Measurements from ENCODE around the gene PCK2.
A peak's percentile ranks its signal among the peaks of the same experiment; 100 is the strongest.

PCK2 gene

DNA sequence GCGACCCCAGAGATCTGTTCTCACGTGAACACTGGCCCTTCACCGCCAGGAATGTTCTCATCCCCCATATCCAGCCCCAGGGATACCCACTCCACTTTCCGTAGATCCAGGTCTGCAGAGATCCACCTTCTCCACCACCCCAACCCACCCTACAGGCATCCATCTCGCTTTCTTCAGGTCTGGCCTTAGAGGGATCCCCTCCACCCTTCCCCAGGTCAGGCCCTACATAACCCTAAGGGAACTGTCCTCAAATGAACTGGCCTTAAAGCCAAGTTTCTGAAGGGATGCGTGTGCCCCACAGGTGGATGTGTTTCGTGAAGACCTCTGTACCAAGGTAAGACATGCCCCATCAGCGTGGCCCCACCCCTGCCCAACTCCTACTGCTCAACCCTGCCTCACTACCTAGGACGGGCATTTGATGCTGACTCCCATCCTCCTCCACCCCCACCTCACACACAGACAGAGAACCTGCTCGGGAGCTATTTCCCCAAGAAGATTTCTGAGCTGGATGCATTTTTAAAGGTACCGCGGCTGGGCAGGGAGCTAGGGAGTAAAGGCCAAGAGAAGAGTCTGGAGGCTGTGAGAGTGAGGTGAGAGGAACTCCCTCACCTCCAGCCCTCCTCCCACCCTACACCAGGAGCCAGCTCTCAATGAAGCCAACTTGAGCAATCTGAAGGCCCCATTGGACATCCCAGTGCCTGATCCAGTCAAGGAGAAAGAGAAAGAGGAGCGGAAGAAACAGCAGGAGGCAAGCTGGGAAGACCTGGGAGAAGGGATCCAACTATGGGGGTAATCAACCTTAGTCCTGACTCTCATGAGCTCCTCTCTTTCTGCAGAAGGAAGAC, 42.8 kb downstream of the PCK2 start:
- Histone ChIP-seq H3K79me2 (ENCODE audit: low read length) (peaks cover 43% of the 10 kb centered on the region), H3K9me2 (replicated peaks; ENCODE audit: insufficient read depth, low read length) (no peaks in the 10 kb centered on the region), H3K36me3 (replicated peaks; ENCODE audit: insufficient read depth, low read length) (0 out of 2 replicates have a peak, but pooled peaks cover 2% of the 10 kb centered on the region), H3K4me1 (ENCODE audit: low read length) (peaks cover 11% of the 10 kb centered on the region; the same call in 1 of the 2 replicates), H3F3A (ENCODE audit: insufficient read depth, low read length) (peaks cover 5% of the 10 kb centered on the region), H3K27me3 (replicated peaks; ENCODE audit: insufficient read depth, low read length) (no peaks in the 10 kb centered on the region), H3K4me3 (ENCODE audit: low read length) (peak overlapping the region; percentile 74), H3K9ac (ENCODE audit: low read length) (peak overlapping the region; percentile 81; the same call in 1 of the 2 replicates), H3K9me3 (replicated peaks; ENCODE audit: insufficient read depth, low read length) (no peaks in the 10 kb centered on the region), H4K20me1 (ENCODE audit: insufficient read depth, low read length) (no peaks in the 10 kb centered on the region), H3K27ac (ENCODE audit: low read length) (peak overlapping the region; percentile 35; the same call in 1 of the 2 replicates), H2AFZ (ENCODE audit: low read length) (no peak overlapping the region), H3K4me2 (ENCODE audit: low read depth, low read length) (peak overlapping the region; percentile 76)
- TF ChIP-seq, protein P1, sequence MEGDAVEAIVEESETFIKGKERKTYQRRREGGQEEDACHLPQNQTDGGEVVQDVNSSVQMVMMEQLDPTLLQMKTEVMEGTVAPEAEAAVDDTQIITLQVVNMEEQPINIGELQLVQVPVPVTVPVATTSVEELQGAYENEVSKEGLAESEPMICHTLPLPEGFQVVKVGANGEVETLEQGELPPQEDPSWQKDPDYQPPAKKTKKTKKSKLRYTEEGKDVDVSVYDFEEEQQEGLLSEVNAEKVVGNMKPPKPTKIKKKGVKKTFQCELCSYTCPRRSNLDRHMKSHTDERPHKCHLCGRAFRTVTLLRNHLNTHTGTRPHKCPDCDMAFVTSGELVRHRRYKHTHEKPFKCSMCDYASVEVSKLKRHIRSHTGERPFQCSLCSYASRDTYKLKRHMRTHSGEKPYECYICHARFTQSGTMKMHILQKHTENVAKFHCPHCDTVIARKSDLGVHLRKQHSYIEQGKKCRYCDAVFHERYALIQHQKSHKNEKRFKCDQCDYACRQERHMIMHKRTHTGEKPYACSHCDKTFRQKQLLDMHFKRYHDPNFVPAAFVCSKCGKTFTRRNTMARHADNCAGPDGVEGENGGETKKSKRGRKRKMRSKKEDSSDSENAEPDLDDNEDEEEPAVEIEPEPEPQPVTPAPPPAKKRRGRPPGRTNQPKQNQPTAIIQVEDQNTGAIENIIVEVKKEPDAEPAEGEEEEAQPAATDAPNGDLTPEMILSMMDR (IDR thresholded peaks at IDR 0.05; ENCODE audit: low read length) = no peak
- TF ChIP-seq EZH2phosphoT487 (IDR thresholded peaks at IDR 0.05; ENCODE audit: low read length) (no peak), EZH2 (optimal IDR thresholded peaks at IDR 0.05; ENCODE audit: low read depth, low read length) (no peak)
- DNase-seq = no peak

DNA sequence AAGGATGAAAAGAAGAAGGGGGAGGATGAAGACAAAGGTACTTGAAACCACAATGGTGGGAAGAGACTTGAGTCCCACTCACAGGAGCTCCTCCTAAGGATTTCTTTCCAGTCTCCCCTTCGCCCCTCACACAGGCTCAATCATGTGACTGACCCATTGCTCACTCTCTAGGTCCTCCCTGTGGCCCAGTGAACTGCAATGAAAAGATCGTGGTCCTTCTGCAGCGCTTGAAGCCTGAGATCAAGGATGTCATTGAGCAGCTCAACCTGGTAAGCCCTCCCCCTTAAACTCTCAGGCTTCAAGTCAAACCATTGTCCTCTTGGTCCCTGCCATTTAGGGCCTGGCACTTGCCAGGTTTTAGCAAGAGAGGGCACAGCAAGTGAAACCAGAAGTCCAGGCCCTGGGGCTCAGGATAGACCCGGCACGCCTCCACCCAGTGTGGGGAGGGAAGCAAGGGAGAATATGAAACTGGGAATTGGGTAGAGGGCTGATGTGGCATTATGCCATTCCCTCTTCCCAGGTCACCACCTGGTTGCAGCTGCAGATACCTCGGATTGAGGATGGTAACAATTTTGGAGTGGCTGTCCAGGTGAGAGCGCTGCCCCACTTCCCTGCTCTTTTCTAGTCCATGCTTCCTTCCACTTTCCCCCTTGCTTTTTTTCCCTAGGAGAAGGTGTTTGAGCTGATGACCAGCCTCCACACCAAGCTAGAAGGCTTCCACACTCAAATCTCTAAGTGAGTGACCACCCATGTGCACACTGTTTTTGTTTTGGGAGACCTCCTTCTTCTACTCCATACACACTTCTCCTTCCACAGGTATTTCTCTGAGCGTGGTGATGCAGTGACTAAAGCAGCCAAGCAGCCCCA, 43.7 kb downstream of the PCK2 start:
- no peak overlapping the region for H3K27ac ChIP-seq (ENCODE audit: low read length)
- DNase-seq = no peak
- H3K79me2 ChIP-seq (ENCODE audit: low read length) = peaks cover 43% of the 10 kb centered on the region
- no peaks in the 10 kb centered on the region for H4K20me1 ChIP-seq (ENCODE audit: insufficient read depth, low read length)
- 0 out of 2 replicates have a peak, but pooled peaks cover 2% of the 10 kb centered on the region for H3K36me3 ChIP-seq (replicated peaks; ENCODE audit: insufficient read depth, low read length)
- H3K27me3 ChIP-seq (replicated peaks; ENCODE audit: insufficient read depth, low read length) = no peaks in the 10 kb centered on the region
- H2AFZ ChIP-seq (ENCODE audit: low read length) = no peak overlapping the region
- H3F3A ChIP-seq (ENCODE audit: insufficient read depth, low read length) = peaks cover 8% of the 10 kb centered on the region
- H3K9ac ChIP-seq (ENCODE audit: low read length) = no peak overlapping the region
- H3K4me1 ChIP-seq (ENCODE audit: low read length) = peaks cover 11% of the 10 kb centered on the region; the same call in 1 of the 2 replicates
- no peaks in the 10 kb centered on the region for H3K9me2 ChIP-seq (replicated peaks; ENCODE audit: insufficient read depth, low read length)
- no peak for TF ChIP-seq EZH2phosphoT487 (IDR thresholded peaks at IDR 0.05; ENCODE audit: low read length)
- TF ChIP-seq, protein P1 (IDR thresholded peaks at IDR 0.05; ENCODE audit: low read length) = no peak
- no peak for TF ChIP-seq EZH2 (optimal IDR thresholded peaks at IDR 0.05; ENCODE audit: low read depth, low read length)
- H3K4me3 ChIP-seq (ENCODE audit: low read length) = no peak overlapping the region
- H3K9me3 ChIP-seq (replicated peaks; ENCODE audit: insufficient read depth, low read length) = no peaks in the 10 kb centered on the region
- peak overlapping the region; percentile 76; the same call in 1 of the 2 replicates for H3K4me2 ChIP-seq (ENCODE audit: low read depth, low read length)

DNA sequence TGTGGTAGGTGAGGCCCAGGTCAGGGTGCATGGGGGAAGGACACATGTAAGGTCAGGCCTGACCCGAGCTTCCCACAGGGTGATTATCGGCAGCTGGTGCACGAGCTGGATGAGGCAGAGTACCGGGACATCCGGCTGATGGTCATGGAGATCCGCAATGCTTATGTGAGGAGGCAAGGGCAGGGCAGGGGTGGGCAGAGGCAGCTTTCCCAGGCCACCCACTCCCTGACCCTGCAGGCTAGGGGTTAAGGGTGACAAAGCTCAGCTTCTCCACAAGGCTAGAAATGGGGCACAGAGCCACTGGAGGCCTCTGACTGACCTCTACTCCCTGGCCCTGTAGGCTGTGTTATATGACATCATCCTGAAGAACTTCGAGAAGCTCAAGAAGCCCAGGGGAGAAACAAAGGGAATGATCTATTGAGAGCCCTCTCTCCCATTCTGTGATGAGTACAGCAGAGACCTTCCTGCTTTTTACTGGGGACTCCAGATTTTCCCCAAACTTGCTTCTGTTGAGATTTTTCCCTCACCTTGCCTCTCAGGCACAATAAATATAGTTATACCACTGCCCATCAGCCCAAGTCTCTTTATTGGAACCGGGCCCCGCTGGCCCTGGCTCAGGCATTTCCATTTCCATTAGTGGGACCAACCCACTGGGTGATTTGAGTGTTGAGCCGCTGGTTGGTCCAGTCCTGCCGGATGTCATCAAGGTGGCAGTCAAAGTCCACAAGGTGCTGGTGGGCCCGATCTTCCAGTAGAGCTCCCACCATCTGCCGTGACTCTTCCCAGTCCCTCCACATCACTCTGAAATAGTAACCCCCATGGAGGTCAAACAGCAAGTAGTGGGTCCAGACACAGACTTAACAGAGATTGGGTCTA, 44.5 kb downstream of the PCK2 start:
- no peak overlapping the region for H3K4me3 ChIP-seq (ENCODE audit: low read length)
- H3K4me2 ChIP-seq (ENCODE audit: low read depth, low read length) = no peak overlapping the region
- H3K9me3 ChIP-seq (replicated peaks; ENCODE audit: insufficient read depth, low read length) = no peaks in the 10 kb centered on the region
- H3F3A ChIP-seq (ENCODE audit: insufficient read depth, low read length) = peaks cover 8% of the 10 kb centered on the region
- TF ChIP-seq EZH2phosphoT487 (IDR thresholded peaks at IDR 0.05; ENCODE audit: low read length) (no peak), EZH2 (optimal IDR thresholded peaks at IDR 0.05; ENCODE audit: low read depth, low read length) (no peak)
- TF ChIP-seq, protein P1 (IDR thresholded peaks at IDR 0.05; ENCODE audit: low read length) = no peak
- H3K4me1 ChIP-seq (ENCODE audit: low read length) = peaks cover 11% of the 10 kb centered on the region; the same call in 1 of the 2 replicates
- no peaks in the 10 kb centered on the region for H3K27me3 ChIP-seq (replicated peaks; ENCODE audit: insufficient read depth, low read length)
- no peak for DNase-seq
- peaks cover 43% of the 10 kb centered on the region for H3K79me2 ChIP-seq (ENCODE audit: low read length)
- H3K9me2 ChIP-seq (replicated peaks; ENCODE audit: insufficient read depth, low read length) = no peaks in the 10 kb centered on the region
- H4K20me1 ChIP-seq (ENCODE audit: insufficient read depth, low read length) = no peaks in the 10 kb centered on the region
- H3K9ac ChIP-seq (ENCODE audit: low read length) = no peak overlapping the region
- H3K36me3 ChIP-seq (replicated peaks; ENCODE audit: insufficient read depth, low read length) = 0 out of 2 replicates have a peak, but pooled peaks cover 2% of the 10 kb centered on the region
- no peak overlapping the region for H2AFZ ChIP-seq (ENCODE audit: low read length)
- no peak overlapping the region for H3K27ac ChIP-seq (ENCODE audit: low read length)
